ENCODE measurements around the gene ACSF3.

DNA sequence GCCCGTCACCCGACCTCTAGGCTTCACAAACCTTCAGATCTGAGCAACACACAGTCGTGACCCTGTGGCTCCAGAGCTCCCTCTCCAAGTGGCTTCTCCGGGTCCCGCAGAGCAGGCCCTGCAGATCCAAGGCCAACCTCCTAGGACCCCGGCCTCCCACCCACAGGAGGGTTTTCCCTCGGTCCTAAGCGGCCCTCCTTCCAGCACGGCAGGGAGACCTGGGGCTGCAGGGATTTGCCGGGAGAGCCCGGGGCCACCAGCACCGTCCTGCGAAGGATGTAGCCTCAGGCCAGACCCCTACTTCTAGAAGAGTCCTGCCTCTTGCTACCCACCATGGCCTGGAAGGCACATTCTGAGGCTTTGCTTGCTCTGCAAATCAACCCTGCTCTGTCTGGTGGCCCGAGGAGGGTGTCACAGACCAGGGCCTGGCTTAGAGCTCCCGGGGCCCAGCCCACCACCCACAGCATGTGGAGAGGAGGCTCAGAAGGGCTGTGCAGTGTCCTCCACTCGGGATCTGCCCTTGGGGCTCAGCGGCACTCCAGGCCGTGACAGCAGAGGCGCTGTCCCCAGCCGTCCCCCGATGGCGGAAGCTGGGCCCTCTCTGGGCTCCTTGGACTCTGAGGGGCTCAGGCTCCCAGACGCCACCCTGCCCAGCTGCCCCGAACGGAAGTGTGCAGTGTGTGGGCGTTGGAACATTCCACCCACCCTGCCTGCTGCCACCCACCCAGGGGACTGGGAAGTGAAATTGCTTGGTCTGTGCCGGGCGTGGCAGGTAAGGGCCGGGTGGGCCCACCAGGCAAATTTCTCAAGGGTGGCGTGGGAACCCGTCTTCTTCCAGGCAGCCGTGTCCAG is 28.8 kb upstream of the ACSF3 start:
- TF ChIP-seq, protein P1, sequence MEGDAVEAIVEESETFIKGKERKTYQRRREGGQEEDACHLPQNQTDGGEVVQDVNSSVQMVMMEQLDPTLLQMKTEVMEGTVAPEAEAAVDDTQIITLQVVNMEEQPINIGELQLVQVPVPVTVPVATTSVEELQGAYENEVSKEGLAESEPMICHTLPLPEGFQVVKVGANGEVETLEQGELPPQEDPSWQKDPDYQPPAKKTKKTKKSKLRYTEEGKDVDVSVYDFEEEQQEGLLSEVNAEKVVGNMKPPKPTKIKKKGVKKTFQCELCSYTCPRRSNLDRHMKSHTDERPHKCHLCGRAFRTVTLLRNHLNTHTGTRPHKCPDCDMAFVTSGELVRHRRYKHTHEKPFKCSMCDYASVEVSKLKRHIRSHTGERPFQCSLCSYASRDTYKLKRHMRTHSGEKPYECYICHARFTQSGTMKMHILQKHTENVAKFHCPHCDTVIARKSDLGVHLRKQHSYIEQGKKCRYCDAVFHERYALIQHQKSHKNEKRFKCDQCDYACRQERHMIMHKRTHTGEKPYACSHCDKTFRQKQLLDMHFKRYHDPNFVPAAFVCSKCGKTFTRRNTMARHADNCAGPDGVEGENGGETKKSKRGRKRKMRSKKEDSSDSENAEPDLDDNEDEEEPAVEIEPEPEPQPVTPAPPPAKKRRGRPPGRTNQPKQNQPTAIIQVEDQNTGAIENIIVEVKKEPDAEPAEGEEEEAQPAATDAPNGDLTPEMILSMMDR (IDR thresholded peaks at IDR 0.05) = no peak
- TF ChIP-seq POLR2A (IDR thresholded peaks at IDR 0.05) = no peak
- TF ChIP-seq POLR2AphosphoS5 (IDR thresholded peaks at IDR 0.05) = no peak

Data from breast epithelium (tissue), 3 donors.